HepG2 (cell line): ENCODE measurements around the gene NEK9. TPM values are rescaled to one million over a fixed set of nuclear protein-coding genes. Genes with fewer than 3 reads are reported as not detected.

ENCODE experiments used
- ATAC-seq: fragments of 200-7000 bp; cut with Tn5 transposase; 3 replicates; pipeline ENCODE4 v1.9.1; 2020; ENCODE audit warnings: mild to moderate bottlenecking, moderate library complexity
- BruUV-seq: library from RNA; stranded (reverse); fragments of 400-500 nt; replicated peaks from 2 replicates; lab custom pipeline; 2021; lab: Mats Ljungman, UMichigan
- CTCF ChIA-PET: fragments of 300-600 bp; formaldehyde crosslinking; extraction: SDS; loops from one replicate; lab custom pipeline; 2021; ENCODE audit warnings: low total read pairs, inconsistent platforms, low intra/inter-chr PET ratio; lab: Yijun Ruan, JAX
- POLR2A ChIA-PET: fragments of 350-600 bp; sonication (Branson Sonifier 250); formaldehyde crosslinking; loops from one replicate; lab custom pipeline; 2020; ENCODE audit warnings: antibody characterized with exemption, inconsistent platforms; lab: Yijun Ruan, JAX
- DNase-seq: peaks from one replicate; pipeline ENCODE4 v3.0.0-alpha.2; 2015; ENCODE audit warnings: low spot score
- FAIRE-seq: peaks from 3 replicates; lab custom pipeline; 2011; peaks lifted over from hg19 to GRCh38; lab: Jason Lieb, UNC
- H2AFZ ChIP-seq: one replicate; pipeline ENCODE4 v1.6.1; 2011; ENCODE audit warnings: low read length, inconsistent platforms
- H3K27ac ChIP-seq: fragments of 300-600 bp; 3 replicates; pipeline ENCODE4 v1.8.0; 2011; ENCODE audit warnings: mixed run types, mild to moderate bottlenecking, mixed read lengths, low read length, inconsistent platforms; ENCODE audit not compliant: insufficient read depth; ENCODE audit errors: extremely low read length
- H3K27me3 ChIP-seq, 2 experiments: fragments of 200-600 bp in 1 of 2; 2 replicates in 1 of 2; 3 replicates in 1 of 2; pipeline versions ENCODE4 v1.6.0 to v1.8.0; 2011; ENCODE audit warnings: low read length in 2 of 2, mild to moderate bottlenecking in 2 of 2, moderate library complexity in 2 of 2, inconsistent platforms in 1 of 2; ENCODE audit not compliant: insufficient read depth in 2 of 2, control insufficient read depth in 1 of 2
- H3K36me3 ChIP-seq, 2 experiments: fragments of 200-600 bp in 1 of 2; replicated peaks in 1 of 2; 2 replicates in 1 of 2; 3 replicates in 1 of 2; pipeline versions ENCODE4 v1.5.1 to v1.8.0; 2011; ENCODE audit warnings: low read length in 2 of 2, inconsistent platforms in 1 of 2; ENCODE audit not compliant: insufficient read depth in 2 of 2, control insufficient read depth in 1 of 2
- H3K4me1 ChIP-seq: 2 replicates; pipeline ENCODE4 v1.5.1; 2012; ENCODE audit warnings: low read length, inconsistent platforms; ENCODE audit not compliant: insufficient read depth
- H3K4me2 ChIP-seq: 2 replicates; pipeline ENCODE4 v1.6.0; 2011; ENCODE audit warnings: low read depth, low read length, inconsistent platforms
- H3K4me3 ChIP-seq, 3 experiments: fragments of 200-600 bp in 1 of 3; sonication (generic), shearing (Covaris generic) in 1 of 3; replicated peaks in 1 of 3; 2 replicates each; pipeline ENCODE4 v1.5.1; 2011 to 2016; ENCODE audit warnings: low read length in 3 of 3, inconsistent platforms in 2 of 3, low read depth in 2 of 3, mild to moderate bottlenecking in 2 of 3, control low read depth in 1 of 3, mixed read lengths in 1 of 3; ENCODE audit not compliant: insufficient read depth in 1 of 3
- H3K79me2 ChIP-seq: one replicate; pipeline ENCODE4 v1.6.1; 2011; ENCODE audit warnings: low read length, inconsistent platforms; ENCODE audit not compliant: insufficient read depth
- H3K9ac ChIP-seq: 2 replicates; pipeline ENCODE4 v1.6.0; 2011; ENCODE audit warnings: mild to moderate bottlenecking, low read depth, low read length, inconsistent platforms; ENCODE audit not compliant: insufficient read depth
- H3K9me3 ChIP-seq: 2 replicates; pipeline ENCODE4 v1.5.1; 2012; ENCODE audit warnings: mild to moderate bottlenecking, low read length
- H4K20me1 ChIP-seq: 2 replicates; pipeline ENCODE4 v1.6.0; 2011; ENCODE audit warnings: inconsistent platforms, mild to moderate bottlenecking, low read length, moderate library complexity; ENCODE audit not compliant: insufficient read depth
- AHR ChIP-seq: IDR thresholded peaks from 2 replicates; pipeline ENCODE4 v1.6.1; 2018; ENCODE audit warnings: missing genetic modification reagents, missing compliant biosample characterization
- ATF6 ChIP-seq: sonication (generic); formaldehyde crosslinking; conservative IDR thresholded peaks from 2 replicates; pipeline ENCODE4 v1.4.0; 2020; ENCODE audit warnings: missing genetic modification reagents
- GRHL1 ChIP-seq: sonication (generic); formaldehyde crosslinking; conservative IDR thresholded peaks from 2 replicates; pipeline ENCODE4 v1.8.0; 2022; ENCODE audit warnings: missing genetic modification reagents
- HOXD1 ChIP-seq: sonication (generic); formaldehyde crosslinking; IDR thresholded peaks from 2 replicates; pipeline ENCODE4 v1.5.0; 2020; ENCODE audit warnings: missing genetic modification reagents
- MAFF ChIP-seq: IDR thresholded peaks from 2 replicates; pipeline ENCODE4 v1.6.1; 2011; ENCODE audit warnings: low read depth, low read length, improper control_type of control experiment
- MAFK ChIP-seq, 2 experiments: IDR thresholded peaks in 1 of 2; conservative IDR thresholded peaks in 1 of 2; 2 replicates each; pipeline ENCODE4 v1.6.1; 2011; ENCODE audit warnings: improper control_type of control experiment in 2 of 2, low read length in 2 of 2
- PHF20 ChIP-seq: sonication (generic); formaldehyde crosslinking; IDR thresholded peaks from 2 replicates; pipeline ENCODE4 v1.5.0; 2020; ENCODE audit warnings: mild to moderate bottlenecking, missing genetic modification reagents
- ZNF253 ChIP-seq: sonication (generic); formaldehyde crosslinking; IDR thresholded peaks from 2 replicates; pipeline ENCODE4 v1.8.0; 2022; ENCODE audit warnings: mild to moderate bottlenecking, missing genetic modification reagents, borderline replicate concordance
- ZNF615 ChIP-seq: sonication (generic); formaldehyde crosslinking; IDR thresholded peaks from 2 replicates; pipeline ENCODE4 v1.5.0; 2020; ENCODE audit warnings: mild to moderate bottlenecking, missing genetic modification reagents, borderline replicate concordance
- WGBS: methylation state at CpG from one replicate; pipeline ENCODE4 v1.1.6; 2017; ENCODE audit warnings: low lambda C conversion rate; 5-methylcytosine and 5-hydroxymethylcytosine counted together
- in situ Hi-C: cut with HindIII; loops from 2 replicates; pipeline ENCODE4 v1.10.0; 2017; ENCODE audit warnings: low pct_unique_long_range_greater_than_20kb; ENCODE audit not compliant: extremely low pct_ligation_motif_present
- intact Hi-C: fragments of 100-400 bp; cut with micrococcal nuclease; formaldehyde crosslinking; loops from one replicate; pipeline ENCODE4 v1.10.0; 2022; ENCODE audit not compliant: unreplicated experiment
- polyA plus RNA-seq, 8 experiments: library from polyadenylated mRNA; depleted of rRNA in 3 of 8; stranded (reverse) in 7 of 8; unstranded in 1 of 8; fragments of >200 nt; fragmentation: Illumina TruSeq in 4 of 8; extraction: Trizol in 4 of 8; gene quantifications; 2 replicates each; pipeline versions ENCODE4 v1.2.1 to v1.2.3, GENCODE V29; 2011 to 2016; ENCODE audit warnings: low read depth in 4 of 8, missing spikeins in 1 of 8, mixed read lengths in 1 of 8; ENCODE audit not compliant: insufficient read depth in 1 of 8
- total RNA-seq, 5 experiments: library from RNA; depleted of rRNA; stranded (reverse); fragments of >200 nt; fragmentation: Illumina TruSeq; extraction: Trizol; gene quantifications; 2 replicates each; pipeline ENCODE4 v1.2.3, GENCODE V29; 2016; ENCODE audit warnings: low read depth in 1 of 5

NEK9 gene
- total and polyA plus RNA-seq, 2 of the 13 experiments (the other 11 are each of a cell fraction or from before 2014, with no cell fraction given), result 16.5 to 27.3 TPM

- H3K4me2 ChIP-seq, result no peak overlapping the region
- FAIRE-seq, result no peak
Observed at GRCh38 chr14:75046275-75046674, 80.6 kb downstream of the NEK9 start.

GRCh38 chr14:75044752-75045151, 82.1 kb downstream of the NEK9 start:
- Histone ChIP-seq H3K4me2 (no peak overlapping the region), H3K9me3 (no peaks in the 10 kb centered on the region), H3K27ac (no peak overlapping the region), H3K9ac (no peak overlapping the region), H3K4me3 (no peak overlapping the region), H4K20me1 (no peaks in the 10 kb centered on the region), H3K4me1 (peaks cover 71% of the 10 kb centered on the region), H2AFZ (no peak overlapping the region), H3K36me3 (peaks cover 0 to 1% of the 10 kb centered on the region in 2 experiments; a peak in 2 of 5 replicates), H3K79me2 (peaks cover 21% of the 10 kb centered on the region), H3K27me3 (no peaks in the 10 kb centered on the region)
- no peak for FAIRE-seq
- no TSS peak for BruUV-seq
- 94% methylated on average over 8 of the region's 8 CpGs for WGBS
- intact Hi-C loops, result no loop called here
- POLR2A ChIA-PET, result no interaction called here
- CTCF ChIA-PET, result no interaction called here
- no peak for DNase-seq
- in situ Hi-C loops, result no loop called here
- ATAC-seq, result no peak
- TF ChIP-seq ZNF253 (CRISPR knock-in tag), result no peak
- TF ChIP-seq HOXD1 (CRISPR knock-in tag), result no peak
- TF ChIP-seq GRHL1 (CRISPR knock-in tag), result no peak
- no peak for TF ChIP-seq AHR
- TF ChIP-seq ZNF615 (CRISPR knock-in tag), result no peak

More at GRCh38 chr14:75046275-75046674, 80.6 kb downstream of the NEK9 start:
- peaks cover 74% of the 10 kb centered on the region for H3K4me1 ChIP-seq
- in situ Hi-C loops (no loop called here), intact Hi-C loops (no loop called here)
- H3K27ac ChIP-seq, result no peak overlapping the region
- H4K20me1 ChIP-seq, result no peaks in the 10 kb centered on the region
- no peaks in the 10 kb centered on the region for H3K9me3 ChIP-seq
- H3K4me3 ChIP-seq, result no peak overlapping the region
- H2AFZ ChIP-seq, result no peak overlapping the region
- no peak overlapping the region for H3K9ac ChIP-seq
- BruUV-seq, result no TSS peak
- CTCF ChIA-PET, result no interaction called here
- peaks cover 0 to 1% of the 10 kb centered on the region in 2 experiments; a peak in 2 of 5 replicates for H3K36me3 ChIP-seq
- no peaks in the 10 kb centered on the region for H3K27me3 ChIP-seq
- H3K79me2 ChIP-seq, result peaks cover 29% of the 10 kb centered on the region
- no peak for TF ChIP-seq ATF6 (CRISPR knock-in tag)
- TF ChIP-seq MAFK (conservative IDR thresholded peaks at IDR 0.05 in 1 of 2, IDR thresholded peaks at IDR 0.05 in 1 of 2; ENCODE audit: low read length in 2 of 2), result peak; percentile 11 to 41; a peak in 2 of 4 replicates
- TF ChIP-seq PHF20 (CRISPR knock-in tag), result no peak
- TF ChIP-seq MAFF, result 0 out of 2 replicates have a peak, but pooled peaks have one; percentile 24
- TF ChIP-seq, all 625 proteins: peak for 2
- POLR2A ChIA-PET, result no interaction called here
- DNase-seq (no peak), ATAC-seq (no peak)
- WGBS, result 100% methylated on average over 5 of the region's 5 CpGs
